ENCODE measurements around the gene TSEN34.
A peak's percentile ranks its signal among the peaks of the same experiment; 100 is the strongest.
"Not testable (repeated sequence)": the region's sequence is repeated elsewhere in the genome, so short reads cannot be mapped to it uniquely, and the experiment has no call there.

Gene TSEN34

DNA sequence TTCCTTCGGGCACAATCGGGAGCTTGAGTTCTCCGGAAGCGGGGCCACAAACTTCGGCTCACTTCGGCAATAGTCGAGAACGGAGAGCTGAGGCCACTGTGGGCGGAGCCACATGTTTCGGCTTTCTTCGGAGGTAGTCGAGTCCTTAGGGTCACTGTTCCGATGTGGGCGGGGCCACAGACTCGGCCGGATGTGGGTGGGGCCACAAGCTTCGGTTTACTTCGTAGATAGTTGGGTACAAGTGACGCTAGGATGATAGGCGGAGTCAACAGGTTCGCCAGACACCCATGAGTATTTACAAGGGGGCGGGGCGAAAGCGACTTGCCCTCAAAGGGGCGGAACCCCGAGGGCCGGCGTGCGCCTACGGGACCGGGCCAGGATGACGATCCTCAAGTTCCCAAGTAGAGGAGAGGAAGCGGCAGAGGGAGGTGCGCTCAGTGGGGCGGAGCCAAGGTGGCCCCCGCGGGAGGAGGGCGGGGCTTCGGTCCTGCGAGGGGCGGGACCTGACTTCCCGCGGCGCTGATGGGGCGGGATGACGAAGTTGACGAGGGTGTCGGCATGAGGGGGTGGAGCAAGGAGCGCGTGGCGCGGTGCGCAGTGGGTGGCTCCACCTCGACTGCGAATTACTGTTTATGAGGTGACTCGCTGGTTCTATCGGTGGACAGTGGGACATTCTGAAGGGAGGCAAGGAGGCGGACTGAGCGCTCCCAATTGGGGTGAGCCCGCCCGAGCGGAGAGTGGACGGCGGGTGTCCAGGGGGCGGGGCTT is 1.2 kb upstream of the TSEN34 start:
- ChIA-PET CTCF (interaction anchor here (0.8 to 5.2 kb wide), 12 partner anchors 9 to 76 kb away, joined by 3 to 27 read pairs (median 6); partner anchors contain the start of gene TMC4), POLR2A (interaction anchor here (0.6 to 4.4 kb wide), 13 partner anchors 12 to 1410 kb away, joined by 3 to 102 read pairs (median 5); partner anchors contain the start of genes CNOT3, PRPF31, RPS9 and TFPT)
- TF ChIP-seq, protein P1, sequence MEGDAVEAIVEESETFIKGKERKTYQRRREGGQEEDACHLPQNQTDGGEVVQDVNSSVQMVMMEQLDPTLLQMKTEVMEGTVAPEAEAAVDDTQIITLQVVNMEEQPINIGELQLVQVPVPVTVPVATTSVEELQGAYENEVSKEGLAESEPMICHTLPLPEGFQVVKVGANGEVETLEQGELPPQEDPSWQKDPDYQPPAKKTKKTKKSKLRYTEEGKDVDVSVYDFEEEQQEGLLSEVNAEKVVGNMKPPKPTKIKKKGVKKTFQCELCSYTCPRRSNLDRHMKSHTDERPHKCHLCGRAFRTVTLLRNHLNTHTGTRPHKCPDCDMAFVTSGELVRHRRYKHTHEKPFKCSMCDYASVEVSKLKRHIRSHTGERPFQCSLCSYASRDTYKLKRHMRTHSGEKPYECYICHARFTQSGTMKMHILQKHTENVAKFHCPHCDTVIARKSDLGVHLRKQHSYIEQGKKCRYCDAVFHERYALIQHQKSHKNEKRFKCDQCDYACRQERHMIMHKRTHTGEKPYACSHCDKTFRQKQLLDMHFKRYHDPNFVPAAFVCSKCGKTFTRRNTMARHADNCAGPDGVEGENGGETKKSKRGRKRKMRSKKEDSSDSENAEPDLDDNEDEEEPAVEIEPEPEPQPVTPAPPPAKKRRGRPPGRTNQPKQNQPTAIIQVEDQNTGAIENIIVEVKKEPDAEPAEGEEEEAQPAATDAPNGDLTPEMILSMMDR (IDR thresholded peaks at IDR 0.05; ENCODE audit: control extremely low read depth, extremely low read depth, low read depth, missing control alignments), result no peak
- peak; percentile 96 for DNase-seq (ENCODE audit: extremely low spot score)

GRCh38 chr19:54190503-54191010 is 551 bp upstream of the TSEN34 start:
- CTCF ChIA-PET, result interaction anchor here (1.0 to 5.2 kb wide), 3 partner anchors 14 to 75 kb away, joined by 3 to 27 read pairs (median 22); no protein-coding TSS in a partner anchor

GRCh38 chr19:54191811-54192453 is 824 bp downstream of the TSEN34 start:
- ChIA-PET POLR2A (interaction anchor here (1.7 to 4.4 kb wide), 3 partner anchors 10 to 16 kb away, joined by 11 to 102 read pairs (median 14); partner anchors contain the start of gene RPS9), CTCF (interaction anchor here (0.9 to 5.2 kb wide), 2 partner anchors 13 to 25 kb away, joined by 3 to 22 read pairs; no protein-coding TSS in a partner anchor)
- no peak for DNase-seq (ENCODE audit: extremely low spot score)
- TF ChIP-seq, protein P1 (IDR thresholded peaks at IDR 0.05; ENCODE audit: control extremely low read depth, extremely low read depth, low read depth, missing control alignments), result no peak

More at GRCh38 chr19:54190503-54191010, 551 bp upstream of the TSEN34 start:
- POLR2A ChIA-PET, result interaction anchor here (1.0 to 4.4 kb wide), 4 partner anchors 11 to 53 kb away, joined by 5 to 102 read pairs (median 12); partner anchors contain the start of genes CNOT3 and RPS9
- peak; percentile 91 for DNase-seq (ENCODE audit: extremely low spot score)
- TF ChIP-seq, protein P1 (IDR thresholded peaks at IDR 0.05; ENCODE audit: control extremely low read depth, extremely low read depth, low read depth, missing control alignments), result no peak

GRCh38 chr19:54193011-54193410 is 1.9 kb downstream of the TSEN34 start:
- no peak for DNase-seq (ENCODE audit: extremely low spot score)
- CTCF ChIA-PET, result no interaction called here
- TF ChIP-seq, protein P1 (IDR thresholded peaks at IDR 0.05; ENCODE audit: control extremely low read depth, extremely low read depth, low read depth, missing control alignments), result no peak
- POLR2A ChIA-PET, result interaction anchor here (2.7 to 4.4 kb wide), 2 partner anchors 9 to 15 kb away, joined by 11 to 102 read pairs; partner anchors contain the start of gene RPS9

GRCh38 chr19:54194463-54194862 is 3.4 kb downstream of the TSEN34 start:
- CTCF ChIA-PET; DNase-seq (ENCODE audit: extremely low spot score); POLR2A ChIA-PET: not testable (repeated sequence)

DNA sequence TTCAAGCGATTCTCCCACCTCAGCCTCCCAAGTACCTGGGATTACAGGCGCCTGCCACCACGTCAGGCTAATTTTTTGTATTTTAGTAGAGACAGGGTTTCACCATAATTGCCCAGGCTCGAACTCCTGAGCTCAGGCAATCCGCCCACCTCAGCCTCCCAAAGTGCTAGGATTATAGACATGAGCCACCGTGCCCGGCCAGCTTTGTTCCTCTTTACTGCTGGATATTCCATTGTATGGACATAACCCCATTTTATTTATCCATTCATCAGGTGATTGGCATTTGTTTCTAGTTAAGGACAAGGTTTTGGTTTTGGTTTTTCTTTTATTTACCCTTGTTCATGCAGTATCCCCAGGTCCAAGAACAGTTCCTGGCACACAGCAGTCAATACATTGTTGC is 5.4 kb downstream of the TSEN34 start:
- no peak for DNase-seq (ENCODE audit: extremely low spot score)
- ChIA-PET POLR2A (no interaction called here), CTCF (interaction anchor here (1.2 kb wide), 1 partner anchor 11 kb away, joined by 3 read pairs; no protein-coding TSS in a partner anchor)
- TF ChIP-seq, protein P1 (IDR thresholded peaks at IDR 0.05; ENCODE audit: control extremely low read depth, extremely low read depth, low read depth, missing control alignments), result no peak
